Measurements from ENCODE around the gene NPEPL1.
"Not testable (repeated sequence)": the region's sequence is repeated elsewhere in the genome, so short reads cannot be mapped to it uniquely, and the experiment has no call there.

NPEPL1 gene

DNA sequence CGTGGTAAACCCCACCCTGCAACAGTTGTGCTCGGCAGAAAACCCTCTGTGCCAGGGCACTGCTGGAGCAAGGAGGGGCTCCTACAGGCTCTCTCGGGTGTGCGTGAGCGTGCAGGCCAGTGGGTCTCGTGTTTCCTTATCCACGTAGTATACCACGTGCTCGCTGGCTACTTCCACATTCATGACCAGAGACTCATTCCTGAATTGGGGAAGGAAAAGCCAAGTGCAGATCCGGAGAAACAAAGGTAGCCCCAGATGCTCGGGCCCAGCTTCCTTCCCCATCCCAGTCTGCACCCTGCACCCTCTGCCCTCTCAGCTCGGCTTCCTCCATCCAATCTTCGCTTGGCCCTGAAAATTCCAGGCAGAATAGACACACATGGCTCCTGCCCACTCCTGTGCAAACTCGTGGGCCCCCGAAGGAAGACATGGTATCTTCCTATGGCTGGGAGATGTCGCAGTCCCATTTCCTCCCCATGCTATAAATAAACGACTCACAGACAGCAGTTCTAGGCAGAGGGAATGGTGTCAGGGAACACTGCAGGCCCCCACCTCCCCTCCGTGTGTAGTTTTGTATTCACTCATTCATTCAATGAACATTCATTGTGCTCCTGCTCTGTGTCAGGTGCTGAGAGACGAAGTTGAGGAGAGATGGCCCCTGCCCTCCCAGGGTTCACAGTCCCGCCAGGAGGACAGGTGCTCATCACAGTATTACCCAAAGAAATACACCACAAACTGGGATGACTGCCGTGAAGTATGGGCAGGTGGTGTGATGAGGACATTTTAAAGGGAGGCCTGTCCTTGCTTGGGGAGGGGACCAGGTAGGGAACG lies 29.6 kb downstream of the NPEPL1 start:
- H3K27me3 ChIP-seq (ENCODE audit: insufficient read depth, low read length) = peaks cover 14% of the 10 kb centered on the region
- TF ChIP-seq CTCF (IDR thresholded peaks at IDR 0.05; ENCODE audit: low read length) (no peak), EZH2 (IDR thresholded peaks at IDR 0.05; ENCODE audit: borderline replicate concordance, low read length) (no peak)

DNA sequence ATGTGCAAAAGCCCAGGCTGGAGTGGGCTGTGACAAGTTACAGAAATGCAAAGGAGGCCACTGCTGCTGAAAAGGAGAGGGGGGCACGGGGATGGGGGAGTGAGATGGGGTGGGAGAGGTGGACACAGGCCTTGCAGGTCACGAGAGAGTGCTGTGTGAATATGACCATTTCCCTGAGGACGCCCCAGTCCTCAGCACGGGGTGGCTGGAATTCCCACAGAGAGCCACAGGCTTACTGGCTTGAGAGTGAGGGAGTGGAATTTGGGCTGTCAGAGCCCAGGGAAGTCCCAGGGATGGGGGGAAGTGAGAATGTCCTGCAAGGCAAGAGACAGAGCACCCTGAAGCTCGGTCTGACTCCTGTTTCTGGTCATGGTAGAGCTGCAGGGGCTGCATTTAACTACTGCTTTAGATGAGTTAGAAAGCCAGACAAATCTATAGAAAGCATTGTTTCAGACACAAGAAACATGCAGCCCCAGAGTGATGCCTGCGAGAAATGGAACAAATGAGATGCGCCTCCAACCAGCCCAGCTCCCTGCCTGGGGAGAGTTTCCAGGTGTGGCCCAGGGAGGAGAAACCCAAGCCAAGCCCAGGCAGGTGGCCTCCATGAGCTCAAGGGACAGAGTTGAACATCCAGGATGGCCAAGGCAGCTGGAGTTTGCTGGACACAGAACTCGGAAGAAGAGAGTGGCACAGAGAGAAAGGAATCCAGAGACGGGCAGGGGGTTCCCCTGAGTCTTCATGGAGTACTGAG lies 30.5 kb downstream of the NPEPL1 start:
- Histone ChIP-seq H3K27me3 (ENCODE audit: insufficient read depth, low read length) (peaks cover 14% of the 10 kb centered on the region), H3K4me1 (ENCODE audit: insufficient read depth, low read length, severe bottlenecking) (no peaks in the 10 kb centered on the region), H3K4me2 (ENCODE audit: low read length) (no peak overlapping the region), H3K9me2 (ENCODE audit: low read depth, low read length) (no peaks in the 10 kb centered on the region), H3F3A (ENCODE audit: insufficient read depth, low read length) (no peaks in the 10 kb centered on the region), H2AFZ (ENCODE audit: low read length) (no peak overlapping the region), H3K4me3 (ENCODE audit: low read depth, low read length, poor library complexity, severe bottlenecking) (no peak overlapping the region), H3K36me3 (ENCODE audit: insufficient read depth, low read length) (no peaks in the 10 kb centered on the region), H4K20me1 (ENCODE audit: insufficient read depth, low read length) (no peaks in the 10 kb centered on the region), H3K9ac (ENCODE audit: low read length) (no peak overlapping the region), H3K79me2 (ENCODE audit: insufficient read depth, low read length) (no peaks in the 10 kb centered on the region), H3K27ac (ENCODE audit: low read depth, low read length, poor library complexity, severe bottlenecking) (no peak overlapping the region), H3K9me3 (ENCODE audit: low read length) (peaks cover 5% of the 10 kb centered on the region; the same call in 1 of the 2 replicates)
- no peak for TF ChIP-seq EZH2 (IDR thresholded peaks at IDR 0.05; ENCODE audit: borderline replicate concordance, low read length)
- TF ChIP-seq CTCF (IDR thresholded peaks at IDR 0.05; ENCODE audit: low read length) = no peak

More for the DNA sequence above, 29.6 kb downstream of the NPEPL1 start:
- Histone ChIP-seq H4K20me1 (ENCODE audit: insufficient read depth, low read length) (no peaks in the 10 kb centered on the region), H3K4me2 (ENCODE audit: low read length) (no peak overlapping the region), H3K4me3 (ENCODE audit: low read depth, low read length, poor library complexity, severe bottlenecking) (no peak overlapping the region), H3K9ac (ENCODE audit: low read length) (no peak overlapping the region), H3K79me2 (ENCODE audit: insufficient read depth, low read length) (no peaks in the 10 kb centered on the region), H3F3A (ENCODE audit: insufficient read depth, low read length) (no peaks in the 10 kb centered on the region), H2AFZ (ENCODE audit: low read length) (no peak overlapping the region), H3K27ac (ENCODE audit: low read depth, low read length, poor library complexity, severe bottlenecking) (no peak overlapping the region), H3K9me3 (ENCODE audit: low read length) (no peaks in the 10 kb centered on the region), H3K9me2 (ENCODE audit: low read depth, low read length) (no peaks in the 10 kb centered on the region), H3K36me3 (ENCODE audit: insufficient read depth, low read length) (no peaks in the 10 kb centered on the region), H3K4me1 (ENCODE audit: insufficient read depth, low read length, severe bottlenecking) (no peaks in the 10 kb centered on the region)

DNA sequence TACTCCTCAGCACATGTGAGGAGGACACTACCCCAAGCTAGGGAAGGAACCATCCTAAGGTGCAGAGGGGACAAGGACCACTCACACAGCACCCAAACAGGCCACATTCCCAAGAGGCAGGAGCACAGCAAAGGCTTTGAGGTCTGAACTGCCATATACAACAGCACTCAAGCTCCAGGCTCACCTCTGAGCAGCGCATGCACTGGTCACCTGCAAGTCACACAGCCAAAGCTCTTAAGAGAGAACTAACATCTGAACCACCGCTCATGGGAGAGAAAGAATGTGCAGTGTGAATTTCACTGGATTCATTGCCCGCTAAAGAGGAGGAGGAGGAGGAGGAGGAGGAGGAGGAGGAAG lies 31.0 kb downstream of the NPEPL1 start:
- peaks cover 5% of the 10 kb centered on the region; the same call in 1 of the 2 replicates for H3K9me3 ChIP-seq (ENCODE audit: low read length)

DNA sequence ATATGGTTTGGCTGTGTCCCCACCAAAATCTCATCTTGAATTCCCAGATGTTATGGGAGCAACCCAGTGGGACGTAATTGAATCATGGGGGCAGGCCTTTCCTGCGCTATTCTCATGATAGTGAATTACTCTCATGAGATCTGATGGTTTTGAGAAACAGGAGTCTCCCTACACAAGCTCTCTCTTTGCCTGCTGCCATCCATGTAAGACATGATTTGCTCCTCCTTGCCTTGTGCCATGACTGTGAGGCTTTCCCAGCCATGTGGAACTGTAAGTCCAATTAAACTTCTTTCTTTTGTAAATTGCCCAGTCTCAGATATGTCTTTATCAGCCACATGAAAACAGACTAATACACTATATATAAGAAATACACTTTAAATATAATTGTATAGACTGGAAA lies 33.6 kb downstream of the NPEPL1 start:
- not testable (repeated sequence) for H3K9me2 ChIP-seq (ENCODE audit: low read depth, low read length); H3K4me3 ChIP-seq (ENCODE audit: low read depth, low read length, poor library complexity, severe bottlenecking); H3K4me2 ChIP-seq (ENCODE audit: low read length); H3K27ac ChIP-seq (ENCODE audit: low read depth, low read length, poor library complexity, severe bottlenecking); H3K36me3 ChIP-seq (ENCODE audit: insufficient read depth, low read length); H2AFZ ChIP-seq (ENCODE audit: low read length); H3K4me1 ChIP-seq (ENCODE audit: insufficient read depth, low read length, severe bottlenecking); H4K20me1 ChIP-seq (ENCODE audit: insufficient read depth, low read length); H3K27me3 ChIP-seq (ENCODE audit: insufficient read depth, low read length); H3K79me2 ChIP-seq (ENCODE audit: insufficient read depth, low read length); H3F3A ChIP-seq (ENCODE audit: insufficient read depth, low read length); H3K9me3 ChIP-seq (ENCODE audit: low read length); H3K9ac ChIP-seq (ENCODE audit: low read length)

More for the DNA sequence above, 31.0 kb downstream of the NPEPL1 start:
- Histone ChIP-seq H4K20me1 (ENCODE audit: insufficient read depth, low read length) (no peaks in the 10 kb centered on the region), H3F3A (ENCODE audit: insufficient read depth, low read length) (no peaks in the 10 kb centered on the region), H3K4me2 (ENCODE audit: low read length) (no peak overlapping the region), H3K79me2 (ENCODE audit: insufficient read depth, low read length) (no peaks in the 10 kb centered on the region), H3K4me3 (ENCODE audit: low read depth, low read length, poor library complexity, severe bottlenecking) (no peak overlapping the region), H3K9ac (ENCODE audit: low read length) (no peak overlapping the region), H3K4me1 (ENCODE audit: insufficient read depth, low read length, severe bottlenecking) (no peaks in the 10 kb centered on the region), H3K9me2 (ENCODE audit: low read depth, low read length) (no peaks in the 10 kb centered on the region), H3K27me3 (ENCODE audit: insufficient read depth, low read length) (peaks cover 14% of the 10 kb centered on the region), H3K36me3 (ENCODE audit: insufficient read depth, low read length) (no peaks in the 10 kb centered on the region), H2AFZ (ENCODE audit: low read length) (no peak overlapping the region), H3K27ac (ENCODE audit: low read depth, low read length, poor library complexity, severe bottlenecking) (no peak overlapping the region)
- no peak for TF ChIP-seq EZH2 (IDR thresholded peaks at IDR 0.05; ENCODE audit: borderline replicate concordance, low read length)
- no peak for TF ChIP-seq CTCF (IDR thresholded peaks at IDR 0.05; ENCODE audit: low read length)

All from OCI-LY1 (cell line).